ENCODE results near the gene PTGES2. TPM values are rescaled to one million over a fixed set of nuclear protein-coding genes. Genes with fewer than 3 reads are reported as not detected.

The PTGES2 gene
- polyA plus RNA-seq, 1 of the 3 experiments (the other 2 are of a cell fraction) = 141 TPM

DNA sequence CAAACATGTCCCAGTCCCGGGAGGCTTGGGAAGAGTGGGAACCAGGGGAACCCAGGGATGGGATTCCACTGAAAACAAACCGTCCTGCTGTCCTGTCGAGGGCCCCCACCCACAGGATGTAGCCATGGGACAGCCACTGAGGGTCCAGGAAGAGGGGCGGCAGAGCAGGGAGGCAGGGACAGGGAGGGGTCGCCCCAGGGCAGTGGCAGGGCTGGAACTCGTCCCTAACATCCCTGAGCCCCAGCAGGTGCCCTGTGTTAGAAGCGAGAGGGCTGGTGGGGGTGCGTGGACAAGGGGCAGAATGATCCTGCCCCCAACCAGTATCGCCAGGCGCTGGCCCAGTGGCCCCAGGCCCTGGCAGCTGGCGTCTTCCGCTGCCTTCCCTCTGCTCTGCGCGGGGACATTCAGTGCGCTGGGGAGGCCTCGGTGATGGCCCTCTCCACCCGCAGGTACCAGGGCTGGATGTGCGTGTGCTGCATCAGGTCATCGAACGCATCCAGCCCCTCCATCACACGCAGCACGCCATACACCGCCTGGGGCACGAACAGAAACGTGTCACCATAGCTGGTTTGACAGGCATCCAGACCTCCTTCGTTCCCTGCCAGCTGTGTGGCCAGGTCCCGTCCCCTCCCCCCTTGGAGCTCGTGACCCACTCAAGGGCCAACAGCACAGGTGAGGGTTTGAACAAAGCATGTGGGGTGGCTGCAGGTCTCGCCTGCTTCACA is 6.6 kb downstream of the PTGES2 start:
- peaks cover 10% of the 10 kb centered on the region; the same call in 1 of the 2 replicates for H4K20me1 ChIP-seq (ENCODE audit: insufficient read depth)
- no peaks in the 10 kb centered on the region for H3K9me2 ChIP-seq
- peaks cover 6% of the 10 kb centered on the region; the same call in 1 of the 2 replicates for H3K79me2 ChIP-seq (ENCODE audit: insufficient read depth)
- H3K9ac ChIP-seq = no peak overlapping the region
- H3K27ac ChIP-seq (ENCODE audit: low read depth in 2 of 2, low read length in 1 of 2) = no peak overlapping the region; a peak in 1 of 4 replicates
- H3F3A ChIP-seq (replicated peaks; ENCODE audit: insufficient read depth) = no peaks in the 10 kb centered on the region
- no peak for TF ChIP-seq RAD21 (IDR thresholded peaks at IDR 0.05; ENCODE audit: low read length)
- no peak for TF ChIP-seq SMC3 (IDR thresholded peaks at IDR 0.05; ENCODE audit: low read depth, low read length)
- no peak for TF ChIP-seq FOXJ3 (CRISPR knock-in tag; IDR thresholded peaks at IDR 0.05)
- TF ChIP-seq ELF1 (IDR thresholded peaks at IDR 0.05) = no peak
- TF ChIP-seq MEF2A (IDR thresholded peaks at IDR 0.05; ENCODE audit: borderline replicate concordance, low read depth) = no peak
- no peak for TF ChIP-seq GATA2 (CRISPR knock-in tag; IDR thresholded peaks at IDR 0.05)
- TF ChIP-seq EZH2phosphoT487 (IDR thresholded peaks at IDR 0.05; ENCODE audit: borderline replicate concordance, low read depth) = no peak
- TF ChIP-seq SIN3A (IDR thresholded peaks at IDR 0.05; ENCODE audit: borderline replicate concordance, low read depth, low read length) = no peak
- TF ChIP-seq EP300 (IDR thresholded peaks at IDR 0.05; ENCODE audit: borderline replicate concordance in 1 of 2, low read depth in 1 of 2, low read length in 1 of 2) = no peak
- TF ChIP-seq POLR2AphosphoS5 (IDR thresholded peaks at IDR 0.05; ENCODE audit: low read depth, low read length) = no peak
- TF ChIP-seq, protein P1, sequence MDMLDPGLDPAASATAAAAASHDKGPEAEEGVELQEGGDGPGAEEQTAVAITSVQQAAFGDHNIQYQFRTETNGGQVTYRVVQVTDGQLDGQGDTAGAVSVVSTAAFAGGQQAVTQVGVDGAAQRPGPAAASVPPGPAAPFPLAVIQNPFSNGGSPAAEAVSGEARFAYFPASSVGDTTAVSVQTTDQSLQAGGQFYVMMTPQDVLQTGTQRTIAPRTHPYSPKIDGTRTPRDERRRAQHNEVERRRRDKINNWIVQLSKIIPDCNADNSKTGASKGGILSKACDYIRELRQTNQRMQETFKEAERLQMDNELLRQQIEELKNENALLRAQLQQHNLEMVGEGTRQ (IDR thresholded peaks at IDR 0.05; ENCODE audit: borderline replicate concordance, low read depth, low read length) = no peak
- no peak for TF ChIP-seq RFX5 (IDR thresholded peaks at IDR 0.05; ENCODE audit: low read length)
- no peak for TF ChIP-seq TEAD4 (IDR thresholded peaks at IDR 0.05; ENCODE audit: borderline replicate concordance, insufficient read depth)
- TF ChIP-seq, protein P2, sequence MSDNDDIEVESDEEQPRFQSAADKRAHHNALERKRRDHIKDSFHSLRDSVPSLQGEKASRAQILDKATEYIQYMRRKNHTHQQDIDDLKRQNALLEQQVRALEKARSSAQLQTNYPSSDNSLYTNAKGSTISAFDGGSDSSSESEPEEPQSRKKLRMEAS (IDR thresholded peaks at IDR 0.05; ENCODE audit: low read depth) = no peak
- no peak for TF ChIP-seq MXI1 (IDR thresholded peaks at IDR 0.05; ENCODE audit: low read depth, low read length)
- no peak overlapping the region for H3K4me2 ChIP-seq
- no peaks in the 10 kb centered on the region for H3K9me3 ChIP-seq
- no peak overlapping the region for H2AFZ ChIP-seq (ENCODE audit: low read depth)
- peaks cover 4 to 15% of the 10 kb centered on the region in 2 experiments; a peak in 1 of 4 replicates for H3K4me1 ChIP-seq (ENCODE audit: control insufficient read depth in 1 of 2, insufficient read depth in 2 of 2, low read depth in 1 of 2, low read length in 1 of 2)
- POLR2A ChIA-PET = no interaction called here
- CTCF ChIA-PET = interaction anchor here (1.0 to 1.3 kb wide), 3 partner anchors 22 to 178 kb away, joined by 3 to 6 read pairs (median 3); no protein-coding TSS in a partner anchor
- no peak for DNase-seq
- peaks cover 0 to 26% of the 10 kb centered on the region in 2 experiments for H3K36me3 ChIP-seq (replicated peaks in 1 of 2; ENCODE audit: control insufficient read depth in 1 of 2, insufficient read depth in 2 of 2, low read length in 1 of 2)
- no peak overlapping the region for H3K4me3 ChIP-seq (ENCODE audit: low read depth in 2 of 2, low read length in 1 of 2)
- 96% methylated on average over 13 of the region's 29 CpGs for WGBS (ENCODE audit: low lambda C conversion rate)
- no peaks in the 10 kb centered on the region for H3K27me3 ChIP-seq (ENCODE audit: insufficient read depth)
